ENCODE data around the gene APCDD1L.
"Not testable (repeated sequence)": the region's sequence is repeated elsewhere in the genome, so short reads cannot be mapped to it uniquely, and the experiment has no call there.

APCDD1L gene

GRCh38 chr20:58416057-58416456, 99.1 kb downstream of the APCDD1L start:
- DNase-seq (ENCODE audit: low read depth), result no peak

- DNase-seq (ENCODE audit: low read depth), result not testable (repeated sequence)
These were observed 100.4 kb downstream of the APCDD1L start for GRCh38 chr20:58414786-58415185.

GRCh38 chr20:58414216-58414615, 101.0 kb downstream of the APCDD1L start:
- not testable (repeated sequence) for DNase-seq (ENCODE audit: low read depth)

Measured in fibroblast of the conjunctiva (primary cell).